SIG-M5 (cell line): ENCODE results near the gene DNAH17.

Experiments
- DNase-seq: peaks from one replicate; lab custom pipeline; 2025; lab: John Stamatoyannopoulos, UW

DNAH17 gene

DNA sequence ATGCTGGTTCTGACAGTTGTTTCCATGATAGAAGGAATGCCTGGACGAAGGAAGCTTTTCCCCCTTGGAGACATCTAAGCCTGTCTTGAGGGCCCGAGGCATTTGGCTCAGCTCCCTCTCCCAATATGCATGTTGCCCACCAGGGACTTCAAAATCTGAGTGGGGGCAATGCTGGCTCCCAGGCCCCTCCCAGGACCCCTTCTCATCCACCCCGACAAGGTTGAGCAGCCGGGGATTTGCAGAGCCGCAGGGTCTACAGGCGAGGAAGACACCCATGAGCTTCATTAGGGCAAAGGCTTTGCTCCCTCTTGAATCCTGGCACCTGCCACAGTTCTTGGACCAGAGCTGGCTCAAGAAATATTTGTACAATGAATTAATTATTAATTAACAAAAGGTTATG is 25.1 kb upstream of the DNAH17 start:
- no peak for DNase-seq

DNA sequence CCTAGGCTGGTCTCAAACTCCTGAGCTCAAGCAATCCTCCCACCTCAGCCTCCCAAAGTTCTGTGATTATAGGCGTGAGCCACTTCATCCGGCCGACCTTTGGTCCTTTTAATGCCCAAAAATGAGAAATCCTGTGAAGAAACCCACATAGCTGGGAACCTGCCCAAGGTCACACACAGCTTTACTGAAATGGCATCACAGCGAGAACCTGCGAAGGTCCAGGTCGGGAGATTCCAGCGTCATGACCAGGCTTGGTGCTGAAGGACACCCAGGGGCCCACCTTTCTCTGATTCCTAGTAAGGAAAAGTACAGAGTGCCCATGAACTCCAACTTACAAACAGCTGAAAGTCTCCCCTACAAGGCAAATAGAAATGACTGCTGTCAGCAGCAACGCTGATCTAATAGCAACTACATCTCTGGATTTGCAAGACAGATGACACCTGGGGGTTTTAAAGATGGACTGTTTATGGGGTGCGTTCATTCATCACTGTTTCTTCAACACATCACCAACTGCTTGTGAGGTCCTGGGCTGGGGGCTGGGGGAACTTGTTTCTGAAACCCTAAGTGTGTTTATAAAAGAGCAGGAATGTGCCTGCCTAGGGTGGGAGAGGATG is 24.5 kb upstream of the DNAH17 start:
- no peak for DNase-seq

DNA sequence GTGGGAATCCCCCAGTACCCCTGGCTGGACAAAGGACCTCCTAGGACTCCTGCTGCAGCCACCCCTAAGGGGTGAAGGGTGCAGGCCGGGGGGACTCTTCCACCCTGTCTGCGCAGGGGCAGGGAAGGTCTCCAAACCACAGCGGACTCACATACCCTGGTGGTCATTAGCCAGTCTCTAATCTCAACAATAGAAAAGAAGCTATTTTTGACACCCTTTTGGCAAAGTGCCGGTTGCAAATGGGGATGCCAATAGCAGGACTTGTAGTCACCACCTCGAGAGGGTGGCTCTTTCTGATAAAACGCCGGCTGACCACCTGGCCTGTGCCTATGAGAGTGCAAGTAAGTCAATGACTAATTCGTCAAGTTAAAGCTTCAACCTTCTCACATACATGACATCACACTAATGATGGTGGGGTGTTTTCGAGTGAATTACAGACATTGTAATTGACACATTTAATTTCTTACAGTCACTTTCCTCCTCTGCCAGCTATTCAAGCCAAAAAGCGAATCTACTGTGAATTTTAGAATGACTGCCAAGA is 23.1 kb upstream of the DNAH17 start:
- no peak for DNase-seq

DNA sequence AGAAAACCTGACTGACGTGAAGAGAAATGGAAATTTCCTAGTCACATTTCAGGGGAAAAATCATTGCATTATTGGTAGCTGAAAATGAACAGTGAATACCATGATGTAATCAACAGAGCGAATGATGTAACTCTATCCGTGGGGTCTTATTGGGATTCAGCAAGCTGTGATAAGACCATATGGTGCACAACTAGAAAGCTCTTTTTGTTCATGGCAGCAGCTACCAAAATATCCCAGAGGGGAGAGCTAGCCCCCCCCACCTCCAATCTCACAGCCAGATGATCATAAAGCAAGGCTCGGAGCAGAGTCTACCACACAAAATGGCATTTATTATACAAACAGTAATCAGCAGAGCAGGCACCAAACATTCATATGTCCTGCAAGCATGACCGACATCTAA is 22.2 kb upstream of the DNAH17 start:
- DNase-seq: no peak

DNA sequence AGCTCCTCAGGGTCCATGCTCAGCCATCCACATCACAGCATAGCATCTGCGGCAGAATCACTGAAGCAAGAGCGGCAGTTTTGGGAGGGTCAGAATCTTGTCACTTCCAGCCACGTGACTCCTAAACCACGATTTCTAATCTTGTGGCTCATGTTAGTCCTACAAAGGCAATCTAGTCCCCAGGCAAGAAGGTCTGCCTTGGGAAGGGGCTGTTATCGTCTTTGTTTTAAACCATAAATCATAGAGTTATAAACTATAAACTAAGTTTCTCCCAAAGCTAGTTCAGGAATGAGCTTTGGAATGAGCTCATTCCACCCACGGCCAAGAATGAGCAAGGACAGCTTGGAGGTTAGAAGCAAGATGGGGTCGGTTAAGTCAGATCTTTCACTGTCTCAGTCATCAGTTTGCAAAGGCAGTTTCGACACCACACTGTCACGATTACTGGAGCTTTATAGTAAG is 20.8 kb upstream of the DNAH17 start:
- DNase-seq: no peak

DNA sequence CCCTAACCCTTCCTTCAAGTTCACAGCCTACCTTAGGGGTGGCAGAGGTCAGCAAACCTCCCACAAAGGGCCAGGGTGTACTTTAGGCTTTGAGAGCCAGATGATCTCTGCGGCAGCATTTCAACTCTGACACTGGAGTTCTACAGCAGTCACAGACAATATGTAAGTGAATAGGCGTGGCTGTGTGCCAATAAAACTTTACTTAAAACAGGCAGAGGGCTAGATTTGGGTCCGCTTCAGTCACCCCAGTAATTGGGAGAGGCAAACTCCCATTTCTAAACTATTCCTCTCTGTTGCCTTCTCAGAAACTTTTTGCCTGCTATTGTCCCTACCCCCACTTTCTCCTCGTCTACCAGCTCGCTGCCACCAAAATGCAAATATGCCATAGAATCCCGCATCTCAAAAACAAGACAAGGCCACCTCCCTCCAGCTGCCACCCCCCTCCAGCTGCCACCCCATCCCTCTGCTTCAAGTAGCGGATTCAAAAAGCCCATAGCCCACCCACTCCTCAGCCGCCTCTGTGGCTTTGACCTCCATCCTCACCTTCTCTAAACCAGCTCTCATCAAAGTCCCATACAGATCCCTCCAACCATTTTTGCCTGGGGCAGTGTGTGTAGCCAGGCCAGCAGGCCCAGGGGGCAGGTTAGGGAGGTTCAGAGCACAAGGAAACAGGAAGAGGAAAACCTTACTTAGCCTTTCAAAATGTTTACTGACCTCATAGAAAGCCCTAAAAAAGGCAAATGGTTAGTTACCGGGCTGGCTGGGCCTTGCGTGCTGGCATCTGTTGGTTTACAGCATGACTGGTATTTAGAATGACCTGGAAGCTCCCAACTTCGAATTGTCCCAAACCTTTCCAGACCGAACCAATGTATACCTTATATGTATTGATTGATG is 19.9 kb upstream of the DNAH17 start:
- DNase-seq: no peak

DNA sequence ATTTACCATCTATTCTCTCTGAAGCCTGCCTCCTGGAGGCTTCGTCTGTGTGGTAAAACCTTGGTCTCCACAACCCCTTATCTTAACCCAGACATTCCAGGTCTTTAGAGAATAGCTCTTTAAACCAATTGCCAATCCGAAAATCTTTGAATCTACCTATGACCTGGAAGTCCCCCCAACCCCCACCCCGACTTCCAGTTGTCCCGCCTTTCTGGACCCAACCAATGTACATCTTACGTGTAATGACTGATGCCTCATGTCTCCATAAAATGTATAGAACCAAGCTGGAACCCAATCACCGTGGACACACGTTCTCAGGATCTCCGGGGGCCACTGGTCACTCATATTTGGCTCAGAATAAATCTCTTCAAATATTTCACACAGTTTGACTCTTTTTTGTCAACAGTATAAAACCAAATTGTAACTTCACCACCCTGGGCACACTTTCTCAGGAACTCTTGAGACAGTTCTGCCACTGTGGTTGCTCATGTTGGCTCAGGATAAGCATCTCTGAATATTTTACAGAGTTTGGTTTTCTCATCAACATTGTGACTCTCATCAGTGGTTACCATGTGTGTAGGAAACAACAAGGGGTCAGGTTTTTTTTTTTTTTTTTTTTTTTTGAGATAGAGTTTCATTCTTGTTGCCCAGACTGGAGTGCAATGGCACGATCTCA is 18.1 kb upstream of the DNAH17 start:
- no peak for DNase-seq

DNA sequence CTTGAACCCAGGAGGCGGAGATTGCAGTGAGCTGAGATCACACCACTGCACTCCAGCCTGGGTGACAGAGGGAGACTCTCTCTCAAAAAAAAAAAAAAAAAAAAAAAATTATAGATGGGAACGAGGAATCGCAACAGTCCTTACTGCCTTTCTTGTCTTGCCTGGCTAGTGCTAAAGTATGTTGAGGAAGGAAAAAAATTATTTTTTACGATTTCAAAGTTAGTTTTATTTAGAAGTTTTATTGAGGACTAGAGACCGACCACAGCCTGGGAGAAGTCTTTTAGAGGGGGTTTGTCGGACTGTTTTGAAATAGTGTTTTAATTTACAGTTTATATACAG is 15.8 kb upstream of the DNAH17 start:
- no peak for DNase-seq

DNA sequence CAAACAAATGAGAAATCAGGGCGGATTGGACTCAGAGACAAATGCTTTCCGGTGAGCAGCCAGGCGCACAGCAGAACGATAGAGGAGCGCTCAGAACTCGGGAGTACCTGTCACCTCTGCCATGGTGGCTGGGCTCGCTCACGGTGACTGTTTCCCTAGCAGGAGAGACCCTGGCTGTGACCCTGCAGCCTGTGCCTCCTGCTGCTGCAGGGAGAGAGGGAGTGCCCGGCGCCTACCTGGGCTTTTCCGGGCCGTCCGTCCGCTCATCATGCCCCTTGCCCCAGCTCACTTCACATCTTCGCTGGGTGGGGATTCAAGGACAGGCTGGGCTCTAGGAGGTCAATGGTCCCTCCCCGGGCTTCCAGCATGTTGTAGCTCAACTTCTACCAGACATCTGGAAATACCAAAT is 14.1 kb upstream of the DNAH17 start:
- DNase-seq: no peak

DNA sequence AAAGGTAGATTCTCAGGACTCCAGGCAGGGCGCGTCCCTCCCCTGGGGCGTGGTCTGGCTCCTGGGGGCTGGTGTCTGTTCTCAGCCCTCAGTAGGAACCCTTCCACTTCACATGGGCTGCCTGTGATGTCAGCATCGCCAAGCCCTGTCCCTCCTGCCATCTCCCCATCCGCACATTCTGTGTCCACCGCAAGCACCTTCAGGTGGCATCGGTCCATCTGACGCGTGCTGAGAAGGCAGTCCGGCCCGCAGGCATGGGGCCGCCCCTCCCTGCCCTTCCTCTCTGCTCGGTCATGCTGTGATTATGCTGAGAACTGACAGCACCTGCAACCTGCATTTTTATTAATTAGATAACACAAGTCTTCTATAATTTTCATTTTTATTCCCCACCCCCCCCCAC is 12.7 kb upstream of the DNAH17 start:
- no peak for DNase-seq

DNA sequence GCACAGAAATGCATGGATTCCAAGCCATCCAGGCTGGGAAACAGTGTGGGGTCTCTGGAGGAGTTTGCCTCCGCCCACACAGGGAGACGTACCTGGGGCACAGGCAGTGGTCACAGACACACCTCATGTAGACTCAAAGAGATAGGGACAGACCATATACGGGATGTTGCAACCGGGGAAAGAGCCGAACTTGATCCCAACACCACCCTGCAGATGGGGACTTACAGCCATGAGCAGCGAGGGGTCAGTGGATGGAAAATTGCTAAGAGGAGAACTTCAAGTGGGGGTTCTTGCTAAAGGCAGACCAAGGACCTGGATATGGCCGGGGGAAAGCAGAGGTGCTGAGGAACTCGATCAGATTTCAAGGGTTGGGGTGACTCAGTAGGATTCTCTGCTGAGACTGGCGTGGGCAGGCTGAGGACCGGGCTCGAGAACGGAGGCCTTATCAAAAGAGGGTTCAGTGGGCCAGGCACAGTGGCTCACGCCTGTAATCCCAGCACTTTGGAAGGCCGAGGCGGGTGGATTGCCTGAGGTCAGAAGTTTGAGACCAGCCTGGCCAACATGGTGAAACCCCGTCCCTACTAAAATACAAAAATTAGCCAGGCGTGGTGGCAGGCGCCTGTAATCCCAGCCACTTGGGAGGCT is 12.0 kb upstream of the DNAH17 start:
- DNase-seq: no peak

DNA sequence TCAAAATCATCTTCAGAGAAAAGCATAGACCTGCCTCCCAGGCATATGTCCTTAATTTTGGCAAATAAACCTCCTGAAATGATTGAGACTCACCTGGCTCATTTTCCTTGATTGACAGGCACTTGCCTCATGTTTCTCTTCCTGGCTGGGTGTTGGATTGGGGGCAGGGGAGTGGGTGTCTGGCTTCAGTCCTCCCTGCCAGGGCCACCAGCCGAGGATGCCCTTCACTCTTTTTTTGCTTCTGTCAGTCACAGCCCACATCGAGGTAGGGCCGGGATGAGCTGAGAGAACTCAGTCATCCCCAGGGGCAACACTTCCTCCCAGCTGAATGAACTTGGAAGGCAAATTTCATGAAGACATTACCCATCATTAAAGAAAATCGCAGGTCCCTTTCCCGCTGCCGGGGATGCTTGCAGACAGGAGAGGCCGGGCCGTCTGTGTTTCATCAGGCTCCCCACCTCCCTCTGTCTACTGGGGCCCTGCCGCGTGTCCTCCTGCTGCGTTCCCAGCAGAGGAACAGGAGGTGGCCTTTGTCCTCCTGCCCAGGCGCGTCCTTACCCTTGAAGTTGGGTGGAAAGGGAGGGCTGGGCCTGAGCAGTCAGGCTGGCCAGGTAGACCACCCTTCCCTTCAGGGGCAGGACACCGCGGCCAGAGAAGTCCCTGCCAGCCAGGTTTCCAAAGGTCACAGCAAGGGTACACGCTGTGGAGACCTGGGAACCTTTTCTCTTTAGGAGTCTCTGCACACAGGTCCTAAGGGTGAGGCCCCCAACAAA is 11.2 kb upstream of the DNAH17 start:
- DNase-seq: no peak

DNA sequence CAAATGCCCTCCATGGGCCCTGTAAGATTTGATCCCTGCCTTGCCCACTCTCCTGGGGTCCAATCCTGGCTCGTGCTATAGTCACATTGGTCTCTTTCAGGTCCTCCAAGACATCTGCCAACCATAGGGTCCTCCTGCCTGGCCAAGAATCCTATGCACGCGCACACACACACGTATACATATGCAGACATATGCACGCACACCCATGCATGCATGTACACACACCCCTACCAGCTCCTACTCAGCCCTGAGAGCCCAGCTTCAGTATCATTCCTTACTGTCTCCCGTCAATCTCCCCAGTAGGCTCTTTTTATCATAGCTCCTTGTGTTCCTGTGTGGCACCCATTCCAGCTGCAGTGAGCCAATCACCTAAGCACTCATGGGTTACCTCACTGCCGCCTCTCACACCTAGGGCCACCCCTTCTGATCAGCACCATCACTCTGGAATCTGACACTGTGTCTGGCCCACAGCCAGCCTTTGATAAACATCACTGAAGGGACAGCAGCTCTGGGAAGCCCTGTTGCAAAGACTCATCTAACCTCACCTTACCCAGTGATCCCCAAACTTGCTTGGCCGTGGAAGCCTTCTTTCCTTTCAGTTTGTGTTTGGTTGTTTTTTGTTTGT is 7.9 kb upstream of the DNAH17 start:
- no peak for DNase-seq

DNA sequence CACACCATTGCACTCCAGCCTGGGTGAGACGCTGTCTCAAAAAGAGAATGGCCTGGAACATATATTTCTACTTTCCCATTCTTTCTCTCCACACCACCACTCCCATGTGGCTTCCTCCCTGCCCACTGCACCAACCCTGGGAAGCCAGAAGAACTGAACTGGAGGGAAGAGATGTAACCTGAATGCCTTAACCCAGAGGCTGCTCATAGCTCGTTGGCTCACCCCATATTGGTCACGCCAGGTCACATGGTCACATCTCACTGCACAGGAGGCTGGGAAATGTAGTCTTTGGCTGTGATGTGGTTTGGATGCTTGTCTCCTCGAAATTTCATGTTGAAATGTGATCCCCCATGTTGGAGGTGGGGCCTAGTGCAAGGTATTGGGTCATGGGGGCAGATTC is 5.9 kb upstream of the DNAH17 start:
- DNase-seq: no peak

DNA sequence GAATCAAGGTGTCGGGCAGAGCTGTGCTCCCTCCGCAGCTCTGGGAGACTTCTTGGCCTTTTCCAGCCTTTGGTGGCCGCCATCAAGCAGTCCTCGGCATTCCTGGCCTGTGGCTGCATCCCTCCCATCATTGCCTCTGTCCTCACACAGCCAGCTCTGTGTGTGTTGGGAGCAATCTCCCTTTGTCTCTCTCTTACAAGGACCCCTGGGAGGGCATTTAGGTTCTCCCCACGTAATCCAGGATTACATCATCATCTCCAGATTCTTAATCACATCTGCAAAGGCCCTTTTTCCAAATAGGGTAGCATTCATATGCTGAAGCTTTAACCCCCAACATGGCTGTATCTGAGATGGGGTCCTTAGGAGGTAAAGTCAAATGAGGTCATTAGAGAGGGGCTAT is 4.1 kb upstream of the DNAH17 start:
- DNase-seq: no peak

DNA sequence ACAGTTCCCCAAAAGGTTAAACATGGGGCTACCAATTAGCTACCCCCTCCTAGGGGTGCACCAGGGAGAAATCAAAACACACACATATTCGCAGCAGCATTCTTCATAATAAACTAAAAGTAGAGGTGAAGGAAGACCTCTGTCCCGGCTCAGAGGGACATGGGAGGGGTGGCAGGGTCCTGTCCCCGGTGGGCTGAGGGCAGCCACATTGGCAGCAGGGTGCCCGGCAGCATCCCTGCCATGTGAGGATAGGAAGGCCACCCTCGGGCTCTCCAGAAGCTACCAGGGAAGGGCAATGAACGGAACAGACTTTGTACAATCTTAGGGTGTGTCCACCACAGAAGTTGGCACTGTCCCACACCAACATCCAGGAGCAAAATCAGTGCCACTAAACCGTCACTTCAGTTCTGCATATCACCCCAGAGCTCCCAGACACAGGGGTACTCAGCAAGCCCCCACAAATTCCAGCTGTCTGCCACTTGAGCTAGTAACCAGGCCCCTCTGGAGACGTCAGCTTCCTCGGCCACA is 3.1 kb upstream of the DNAH17 start:
- no peak for DNase-seq

DNA sequence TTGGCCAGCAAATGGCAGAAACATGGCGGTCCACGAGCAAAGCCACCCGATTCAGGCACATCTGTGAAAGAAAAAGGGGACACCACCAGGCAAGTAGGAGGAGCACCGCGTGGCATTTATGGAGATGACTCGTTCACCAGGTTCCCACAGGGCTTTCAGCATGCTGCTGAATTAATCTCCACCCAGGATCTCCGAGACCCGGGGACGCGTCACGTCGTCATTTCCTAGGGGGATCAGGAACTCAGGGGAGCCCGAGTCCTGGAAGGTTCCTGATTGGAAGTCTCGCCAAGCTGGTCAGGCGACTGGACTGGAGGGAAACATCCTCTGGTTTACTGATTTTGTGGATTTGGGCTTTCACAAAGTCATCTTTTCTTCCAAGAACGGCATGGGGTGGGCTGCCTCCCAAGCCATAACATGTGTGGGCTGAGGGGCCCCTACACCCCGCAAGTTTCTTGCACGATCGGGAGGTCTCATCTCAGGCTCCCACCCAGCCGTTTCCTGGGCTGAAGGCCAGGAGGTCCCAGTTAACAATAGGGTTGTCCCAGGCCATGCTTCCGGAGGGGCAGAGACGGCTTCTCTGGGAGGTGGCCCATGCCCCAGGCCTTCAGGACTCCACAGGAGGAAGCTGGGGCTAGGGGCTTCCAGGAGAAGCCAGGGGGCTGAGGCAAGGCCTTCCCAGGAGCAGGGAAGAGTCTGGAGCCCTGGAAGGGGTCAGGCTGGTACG is 645 bp downstream of the DNAH17 start:
- no peak for DNase-seq

DNA sequence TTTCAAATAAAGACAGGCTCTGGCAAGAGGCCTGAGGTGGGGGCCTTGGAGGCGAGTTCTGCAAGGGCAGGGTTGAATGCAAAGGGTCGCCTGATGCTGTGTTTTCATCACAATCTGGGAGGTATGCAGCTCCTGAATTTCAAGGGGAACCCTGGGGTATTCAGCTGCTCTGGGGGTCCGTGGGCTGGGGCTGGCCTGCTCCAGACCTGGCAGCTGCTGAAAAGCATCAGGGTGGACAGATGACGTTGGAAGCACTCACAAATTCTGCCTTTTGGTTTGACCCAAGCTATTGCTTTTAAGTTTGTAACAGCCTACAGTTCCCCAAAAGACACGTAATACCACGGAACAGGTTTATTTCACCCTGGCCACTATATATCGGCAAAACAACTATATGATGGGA is 1.3 kb downstream of the DNAH17 start:
- no peak for DNase-seq

DNA sequence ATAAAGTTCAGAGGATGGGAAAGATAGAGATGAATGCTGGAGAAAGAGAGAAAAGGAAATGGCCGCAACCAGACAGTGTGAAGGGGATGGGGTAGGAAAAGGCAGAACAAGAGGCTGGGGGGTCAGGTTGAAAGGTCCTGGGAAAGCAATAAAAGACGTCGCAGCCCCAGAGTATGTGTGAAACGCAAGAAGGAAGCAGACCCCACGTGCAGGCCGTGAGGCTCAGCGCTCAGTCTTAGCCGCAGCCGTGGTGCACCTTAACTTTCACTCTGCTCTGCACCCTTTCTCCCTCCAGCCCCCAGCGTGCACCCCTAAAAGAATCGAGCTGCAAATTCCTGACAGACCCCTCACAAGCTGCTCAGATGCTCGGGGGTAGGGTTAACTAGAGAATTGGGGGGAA is 1.9 kb downstream of the DNAH17 start:
- no peak for DNase-seq

DNA sequence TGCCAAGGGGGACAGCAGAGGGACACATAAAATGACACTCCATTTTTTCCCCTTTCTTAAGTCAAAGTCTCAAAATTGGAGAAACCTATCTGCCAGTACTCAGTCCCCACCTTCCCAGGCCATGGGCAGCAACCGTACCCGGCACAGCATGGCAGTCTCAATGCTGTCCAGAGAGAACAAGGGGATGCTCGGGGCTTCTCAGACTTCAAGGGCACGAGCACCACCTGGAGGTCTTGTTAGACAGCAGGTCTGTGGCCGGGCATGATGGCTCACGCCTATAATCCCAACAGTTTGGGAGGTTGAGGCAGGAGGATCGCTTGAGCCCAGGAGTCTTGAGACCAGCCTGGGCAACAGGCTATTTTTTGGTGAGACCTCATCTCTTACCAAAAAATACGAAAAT is 3.2 kb downstream of the DNAH17 start:
- DNase-seq: no peak
